Keratinocyte (primary cell): ENCODE results near the gene HPF1. TPM values are rescaled to one million over a fixed set of nuclear protein-coding genes. Genes with fewer than 3 reads are reported as not detected.

Experiments used
- DNase-seq: peaks from one replicate; pipeline ENCODE4 v3.0.0-alpha.2; 2011; ENCODE audit warnings: low read depth, missing footprints, low spot score
- FAIRE-seq: peaks from 2 replicates; lab custom pipeline; 2011; peaks lifted over from hg19 to GRCh38; lab: Jason Lieb, UNC
- H2AFZ ChIP-seq: 2 replicates; pipeline ENCODE4 v1.6.0; 2012; ENCODE audit warnings: low read length, control low read depth, inconsistent platforms; ENCODE audit not compliant: control insufficient read depth
- H3K27ac ChIP-seq: 2 replicates; pipeline ENCODE4 v1.5.1; 2011; ENCODE audit warnings: low read length; ENCODE audit not compliant: control insufficient read depth, insufficient read depth
- H3K27me3 ChIP-seq: 3 replicates; pipeline ENCODE4 v1.6.0; 2011; ENCODE audit warnings: low read length; ENCODE audit not compliant: control insufficient read depth, insufficient read depth; ENCODE audit errors: extremely low read depth
- H3K36me3 ChIP-seq, 2 experiments: 2 replicates in 1 of 2; 3 replicates in 1 of 2; pipeline ENCODE4 v1.5.1; 2011; ENCODE audit warnings: low read length in 2 of 2, mild to moderate bottlenecking in 1 of 2; ENCODE audit not compliant: control insufficient read depth in 2 of 2, insufficient read depth in 2 of 2; ENCODE audit errors: extremely low read depth in 1 of 2
- H3K4me1 ChIP-seq: 3 replicates; pipeline ENCODE4 v1.5.1; 2011; ENCODE audit warnings: low read length; ENCODE audit not compliant: control insufficient read depth, insufficient read depth; ENCODE audit errors: extremely low read depth
- H3K4me2 ChIP-seq: 3 replicates; pipeline ENCODE4 v1.6.0; 2011; ENCODE audit warnings: low read depth, low read length; ENCODE audit not compliant: control insufficient read depth, insufficient read depth; ENCODE audit errors: extremely low read depth
- H3K4me3 ChIP-seq, 3 experiments: fragments of 200-600 bp in 1 of 3; sonication (generic) in 1 of 3; 2 replicates in 2 of 3; 3 replicates in 1 of 3; pipeline ENCODE4 v1.5.1; 2011 to 2016; ENCODE audit warnings: low read length in 3 of 3, mild to moderate bottlenecking in 3 of 3, control low read depth in 2 of 3, inconsistent platforms in 1 of 3, low read depth in 1 of 3, mixed read lengths in 1 of 3, mixed run types in 1 of 3, moderate library complexity in 1 of 3; ENCODE audit not compliant: control insufficient read depth in 2 of 3, insufficient read depth in 2 of 3; ENCODE audit errors: extremely low read depth in 1 of 3
- H3K79me2 ChIP-seq: 2 replicates; pipeline ENCODE4 v1.6.0; 2012; ENCODE audit warnings: low read length; ENCODE audit not compliant: control insufficient read depth, insufficient read depth
- H3K9ac ChIP-seq: 3 replicates; pipeline ENCODE4 v1.6.0; 2011; ENCODE audit warnings: low read length; ENCODE audit not compliant: control insufficient read depth, insufficient read depth; ENCODE audit errors: extremely low read depth
- H3K9me1 ChIP-seq: 3 replicates; pipeline ENCODE4 v1.6.0; 2011; ENCODE audit warnings: low read length; ENCODE audit not compliant: control insufficient read depth, insufficient read depth; ENCODE audit errors: extremely low read depth
- H3K9me3 ChIP-seq: 2 replicates; pipeline ENCODE4 v1.5.1; 2012; ENCODE audit warnings: low read depth, low read length; ENCODE audit not compliant: control insufficient read depth
- H4K20me1 ChIP-seq: 3 replicates; pipeline ENCODE4 v1.6.0; 2011; ENCODE audit warnings: low read length; ENCODE audit not compliant: control insufficient read depth, insufficient read depth; ENCODE audit errors: extremely low read depth
- EZH2 ChIP-seq: IDR thresholded peaks from one replicate; pipeline ENCODE4 v1.6.1; 2012; ENCODE audit warnings: inconsistent platforms, mild to moderate bottlenecking, low read length, moderate library complexity
- dilution Hi-C: fragments of 300-500 bp; cut with MboI; formaldehyde crosslinking; loops from one replicate; pipeline ENCODE4 v1.7.0; 2020; ENCODE audit warnings: low sequenced_read_pairs; ENCODE audit not compliant: extremely low pct_ligation_motif_present
- polyA plus RNA-seq, 5 experiments: library from polyadenylated mRNA; depleted of rRNA in 3 of 5; stranded (reverse) in 3 of 5; stranded (forward) in 1 of 5; unstranded in 1 of 5; fragments of >200 nt; gene quantifications; 1 replicate in 1 of 5; 2 replicates in 3 of 5; 3 replicates in 1 of 5; pipeline versions ENCODE4 v1.2.1 to v1.2.3, GENCODE V29; 2011 to 2012; ENCODE audit warnings: missing spikeins in 2 of 5, low read depth in 1 of 5, low replicate concordance in 1 of 5
- TF ChIP-seq, protein P1 (sequence below), 3 experiments: IDR thresholded peaks in 1 of 3; conservative IDR thresholded peaks in 1 of 3; optimal IDR thresholded peaks in 1 of 3; 2 replicates in 2 of 3; 3 replicates in 1 of 3; pipeline versions ENCODE3 to v1.5.1; 2011; ENCODE audit warnings: low read length in 3 of 3, mild to moderate bottlenecking in 3 of 3, moderate library complexity in 2 of 3, control low read depth in 1 of 3, inconsistent platforms in 1 of 3; ENCODE audit not compliant: insufficient read depth in 2 of 3; ENCODE audit errors: extremely low read depth in 1 of 3

Gene HPF1
- polyA plus RNA-seq, 1 donor (not counting 4 experiments of a cell fraction or from before 2014, with no cell fraction given) = 19.1 TPM

DNA sequence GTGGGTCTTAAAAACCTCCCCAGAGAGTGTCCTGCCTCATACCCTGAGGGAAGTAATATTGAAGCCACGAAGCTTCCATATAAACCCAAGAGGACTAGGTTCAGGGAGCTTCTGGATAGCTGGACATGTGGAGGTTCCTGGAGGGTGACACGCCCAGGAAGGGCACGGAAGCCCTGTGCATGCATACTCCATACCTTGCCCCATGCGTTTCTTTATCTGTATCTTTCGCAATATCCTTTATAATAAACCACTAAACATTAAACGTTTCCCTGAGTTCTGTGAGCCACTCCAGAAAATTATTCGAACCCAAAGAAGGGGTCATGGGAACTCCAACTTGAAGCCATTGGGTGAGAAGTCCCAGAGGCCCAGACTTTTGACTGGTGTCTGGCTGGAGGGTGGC, 45.7 kb upstream of the HPF1 start:
- no peaks in the 10 kb centered on the region for H3K79me2 ChIP-seq
- no peaks in the 10 kb centered on the region for H3K9me3 ChIP-seq
- H3K4me3 ChIP-seq = no peak overlapping the region
- H3K4me2 ChIP-seq = no peak overlapping the region
- no peaks in the 10 kb centered on the region for H3K4me1 ChIP-seq
- FAIRE-seq (no peak), DNase-seq (no peak)
- H3K9me1 ChIP-seq = no peaks in the 10 kb centered on the region
- H2AFZ ChIP-seq = no peak overlapping the region
- H4K20me1 ChIP-seq = no peaks in the 10 kb centered on the region
- TF ChIP-seq, protein P1, sequence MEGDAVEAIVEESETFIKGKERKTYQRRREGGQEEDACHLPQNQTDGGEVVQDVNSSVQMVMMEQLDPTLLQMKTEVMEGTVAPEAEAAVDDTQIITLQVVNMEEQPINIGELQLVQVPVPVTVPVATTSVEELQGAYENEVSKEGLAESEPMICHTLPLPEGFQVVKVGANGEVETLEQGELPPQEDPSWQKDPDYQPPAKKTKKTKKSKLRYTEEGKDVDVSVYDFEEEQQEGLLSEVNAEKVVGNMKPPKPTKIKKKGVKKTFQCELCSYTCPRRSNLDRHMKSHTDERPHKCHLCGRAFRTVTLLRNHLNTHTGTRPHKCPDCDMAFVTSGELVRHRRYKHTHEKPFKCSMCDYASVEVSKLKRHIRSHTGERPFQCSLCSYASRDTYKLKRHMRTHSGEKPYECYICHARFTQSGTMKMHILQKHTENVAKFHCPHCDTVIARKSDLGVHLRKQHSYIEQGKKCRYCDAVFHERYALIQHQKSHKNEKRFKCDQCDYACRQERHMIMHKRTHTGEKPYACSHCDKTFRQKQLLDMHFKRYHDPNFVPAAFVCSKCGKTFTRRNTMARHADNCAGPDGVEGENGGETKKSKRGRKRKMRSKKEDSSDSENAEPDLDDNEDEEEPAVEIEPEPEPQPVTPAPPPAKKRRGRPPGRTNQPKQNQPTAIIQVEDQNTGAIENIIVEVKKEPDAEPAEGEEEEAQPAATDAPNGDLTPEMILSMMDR (optimal IDR thresholded peaks at IDR 0.05 in 1 of 3, IDR thresholded peaks at IDR 0.05 in 1 of 3, conservative IDR thresholded peaks at IDR 0.05 in 1 of 3; ENCODE audit: extremely low read depth in 1 of 3, insufficient read depth in 2 of 3, low read length in 3 of 3) = no peak
- no peak for TF ChIP-seq EZH2
- H3K9ac ChIP-seq = no peak overlapping the region
- H3K36me3 ChIP-seq = no peaks in the 10 kb centered on the region
- H3K27ac ChIP-seq = no peak overlapping the region
- H3K27me3 ChIP-seq = no peaks in the 10 kb centered on the region
- dilution Hi-C loops = loop anchor here (25.0 kb wide), 1 partner anchor 234 kb away; the partner anchor contains the start of gene MFAP3L

DNA sequence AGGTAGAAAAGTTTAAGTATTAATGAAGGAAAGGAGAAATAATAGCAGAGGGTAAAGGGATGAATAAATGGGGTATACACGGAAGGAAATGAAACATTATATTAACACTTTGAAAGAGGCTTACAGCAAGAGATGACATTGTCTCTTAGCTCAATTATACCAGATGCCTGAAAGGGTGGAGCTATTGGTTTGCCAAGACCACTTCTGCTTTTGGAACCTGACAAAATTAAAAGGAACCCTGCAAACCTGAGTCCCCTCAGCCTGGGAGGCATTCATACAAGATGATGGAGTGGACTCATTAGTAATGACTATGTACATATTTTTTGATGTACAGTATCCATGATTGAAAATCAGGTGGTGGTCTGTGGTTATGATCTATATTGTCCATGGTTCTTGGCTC, 45.1 kb upstream of the HPF1 start:
- Histone ChIP-seq H3K9ac (no peak overlapping the region), H2AFZ (no peak overlapping the region), H3K4me3 (no peak overlapping the region), H4K20me1 (no peaks in the 10 kb centered on the region), H3K27ac (no peak overlapping the region), H3K79me2 (no peaks in the 10 kb centered on the region), H3K36me3 (no peaks in the 10 kb centered on the region), H3K4me2 (no peak overlapping the region), H3K4me1 (no peaks in the 10 kb centered on the region), H3K9me3 (no peaks in the 10 kb centered on the region), H3K9me1 (no peaks in the 10 kb centered on the region), H3K27me3 (no peaks in the 10 kb centered on the region)
- TF ChIP-seq, protein P1 (optimal IDR thresholded peaks at IDR 0.05 in 1 of 3, IDR thresholded peaks at IDR 0.05 in 1 of 3, conservative IDR thresholded peaks at IDR 0.05 in 1 of 3; ENCODE audit: extremely low read depth in 1 of 3, insufficient read depth in 2 of 3, low read length in 3 of 3) = no peak
- no peak for TF ChIP-seq EZH2
- FAIRE-seq = no peak
- dilution Hi-C loops = loop anchor here (25.0 kb wide), 1 partner anchor 234 kb away; the partner anchor contains the start of gene MFAP3L
- DNase-seq = no peak
